ENCODE data around the gene CUL1.

DNA sequence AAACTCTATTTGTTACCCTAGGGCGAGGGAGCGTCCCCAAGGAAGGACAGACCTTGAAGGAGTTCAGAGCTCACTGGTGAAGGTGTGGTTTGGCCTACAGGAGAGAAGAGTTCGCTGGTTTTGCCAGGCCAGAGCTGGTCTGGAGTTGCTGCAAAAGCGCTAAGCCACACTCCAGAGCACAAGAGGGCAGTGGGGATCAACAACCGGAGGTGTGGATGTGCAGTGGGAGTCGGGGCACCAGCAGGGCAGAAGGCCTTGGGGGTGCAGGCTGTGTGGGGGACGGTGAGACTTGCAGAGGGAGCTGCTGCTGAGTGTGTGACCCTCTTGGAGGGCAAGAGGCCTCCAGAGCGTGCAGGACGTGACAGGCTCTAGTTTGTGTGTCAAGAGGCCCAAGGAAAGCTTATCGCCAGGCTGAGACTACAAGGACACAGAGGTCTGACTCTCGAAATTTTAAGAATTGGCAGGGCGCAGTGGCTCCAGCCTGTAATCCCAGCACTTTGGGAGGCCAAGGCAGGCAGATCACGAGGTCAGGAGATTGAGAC, 14.3 kb upstream of the CUL1 start:
- TF ChIP-seq POLR2AphosphoS5 (IDR thresholded peaks at IDR 0.05; ENCODE audit: low read depth, low read length), result no peak
- TF ChIP-seq POLR2A (IDR thresholded peaks at IDR 0.05; ENCODE audit: low read depth, low read length), result no peak
- TF ChIP-seq TAF1 (IDR thresholded peaks at IDR 0.05; ENCODE audit: borderline replicate concordance, low read depth, low read length), result no peak
